ENCODE measurements around the gene RAB15.

RAB15 gene

DNA sequence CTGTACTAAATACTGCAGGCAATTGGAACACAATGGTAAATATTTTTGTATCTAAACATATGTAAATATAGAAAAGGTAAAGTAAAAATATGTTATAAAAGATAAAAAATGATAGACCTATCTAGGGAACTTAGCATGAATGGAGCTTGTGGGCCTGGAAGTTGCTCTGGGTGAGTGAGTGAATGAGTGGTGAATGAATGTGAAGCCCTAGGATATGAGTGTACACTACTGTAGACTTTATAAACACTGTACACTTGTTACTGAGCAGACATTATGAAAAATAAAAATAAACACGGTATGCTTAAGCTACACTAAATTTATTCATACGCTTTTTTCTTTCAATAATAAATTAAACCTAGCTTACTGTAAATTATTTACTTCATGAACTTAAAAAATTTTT lies 22.4 kb upstream of the RAB15 start:
- Histone ChIP-seq H2AFZ (ENCODE audit: low read depth, low read length) (no peak overlapping the region), H3K36me3 (replicated peaks; ENCODE audit: low read depth, low read length) (peaks cover 4% of the 10 kb centered on the region), H3K9ac (ENCODE audit: low read length) (no peak overlapping the region), H3K4me3 (ENCODE audit: low read length) (no peak overlapping the region), H3K4me2 (ENCODE audit: low read length) (no peak overlapping the region), H3K27ac (ENCODE audit: low read length) (no peak overlapping the region), H3K4me1 (ENCODE audit: low read length) (peaks cover 39% of the 10 kb centered on the region), H4K20me1 (ENCODE audit: insufficient read depth, low read length) (no peaks in the 10 kb centered on the region; the same call in 1 of the 2 replicates), H3K9me3 (ENCODE audit: insufficient read depth, low read length) (no peaks in the 10 kb centered on the region), H3K79me2 (ENCODE audit: low read length) (peaks cover 30% of the 10 kb centered on the region), H3K27me3 (ENCODE audit: low read depth, low read length) (no peaks in the 10 kb centered on the region)
- TF ChIP-seq, protein P1, sequence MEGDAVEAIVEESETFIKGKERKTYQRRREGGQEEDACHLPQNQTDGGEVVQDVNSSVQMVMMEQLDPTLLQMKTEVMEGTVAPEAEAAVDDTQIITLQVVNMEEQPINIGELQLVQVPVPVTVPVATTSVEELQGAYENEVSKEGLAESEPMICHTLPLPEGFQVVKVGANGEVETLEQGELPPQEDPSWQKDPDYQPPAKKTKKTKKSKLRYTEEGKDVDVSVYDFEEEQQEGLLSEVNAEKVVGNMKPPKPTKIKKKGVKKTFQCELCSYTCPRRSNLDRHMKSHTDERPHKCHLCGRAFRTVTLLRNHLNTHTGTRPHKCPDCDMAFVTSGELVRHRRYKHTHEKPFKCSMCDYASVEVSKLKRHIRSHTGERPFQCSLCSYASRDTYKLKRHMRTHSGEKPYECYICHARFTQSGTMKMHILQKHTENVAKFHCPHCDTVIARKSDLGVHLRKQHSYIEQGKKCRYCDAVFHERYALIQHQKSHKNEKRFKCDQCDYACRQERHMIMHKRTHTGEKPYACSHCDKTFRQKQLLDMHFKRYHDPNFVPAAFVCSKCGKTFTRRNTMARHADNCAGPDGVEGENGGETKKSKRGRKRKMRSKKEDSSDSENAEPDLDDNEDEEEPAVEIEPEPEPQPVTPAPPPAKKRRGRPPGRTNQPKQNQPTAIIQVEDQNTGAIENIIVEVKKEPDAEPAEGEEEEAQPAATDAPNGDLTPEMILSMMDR (IDR thresholded peaks at IDR 0.05; ENCODE audit: low read depth, low read length): no peak
- no peak for TF ChIP-seq EZH2phosphoT487 (IDR thresholded peaks at IDR 0.05; ENCODE audit: low read depth)

DNA sequence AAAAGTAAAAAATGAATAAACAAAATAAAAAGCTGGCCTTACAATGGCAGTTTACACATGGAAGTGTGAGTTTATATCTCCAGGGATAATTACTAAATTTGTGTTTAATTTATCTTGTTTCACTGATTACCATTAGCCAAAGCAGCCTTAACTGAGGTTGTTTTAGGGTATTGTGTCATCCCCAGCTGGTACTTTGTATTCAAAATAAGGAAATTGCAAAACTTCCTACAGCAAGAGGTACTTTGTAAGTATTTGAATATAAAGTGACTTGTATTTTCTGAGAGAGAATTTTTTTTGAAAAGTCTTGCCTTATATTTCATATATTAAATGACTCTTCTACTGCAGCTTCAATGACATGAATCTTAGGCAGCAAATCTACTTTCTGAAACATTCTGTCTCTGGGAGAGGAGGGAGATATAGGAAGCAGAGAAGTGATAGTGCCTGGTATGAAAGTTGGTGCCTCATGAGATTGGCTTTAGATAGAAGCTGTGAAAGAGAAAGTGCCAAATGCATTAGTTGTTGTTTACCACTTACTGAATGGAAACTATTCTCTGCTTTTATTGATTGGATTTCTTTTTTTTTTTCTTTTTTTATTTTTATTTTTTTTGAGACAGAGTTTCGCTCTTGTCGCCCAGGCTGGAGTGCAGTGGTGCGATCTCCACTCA lies 21.3 kb upstream of the RAB15 start:
- H2AFZ ChIP-seq (ENCODE audit: low read depth, low read length): no peak overlapping the region
- no peak overlapping the region for H3K9ac ChIP-seq (ENCODE audit: low read length)
- peaks cover 32% of the 10 kb centered on the region for H3K4me1 ChIP-seq (ENCODE audit: low read length)
- no peaks in the 10 kb centered on the region for H3K9me3 ChIP-seq (ENCODE audit: insufficient read depth, low read length)
- H3K27me3 ChIP-seq (ENCODE audit: low read depth, low read length): no peaks in the 10 kb centered on the region
- no peak for TF ChIP-seq EZH2phosphoT487 (IDR thresholded peaks at IDR 0.05; ENCODE audit: low read depth)
- TF ChIP-seq, protein P1 (IDR thresholded peaks at IDR 0.05; ENCODE audit: low read depth, low read length): no peak
- H3K27ac ChIP-seq (ENCODE audit: low read length): no peak overlapping the region
- peaks cover 29% of the 10 kb centered on the region for H3K79me2 ChIP-seq (ENCODE audit: low read length)
- H3K4me3 ChIP-seq (ENCODE audit: low read length): no peak overlapping the region
- no peak overlapping the region for H3K4me2 ChIP-seq (ENCODE audit: low read length)
- H4K20me1 ChIP-seq (ENCODE audit: insufficient read depth, low read length): no peaks in the 10 kb centered on the region; the same call in 1 of the 2 replicates
- peaks cover 4% of the 10 kb centered on the region for H3K36me3 ChIP-seq (replicated peaks; ENCODE audit: low read depth, low read length)

DNA sequence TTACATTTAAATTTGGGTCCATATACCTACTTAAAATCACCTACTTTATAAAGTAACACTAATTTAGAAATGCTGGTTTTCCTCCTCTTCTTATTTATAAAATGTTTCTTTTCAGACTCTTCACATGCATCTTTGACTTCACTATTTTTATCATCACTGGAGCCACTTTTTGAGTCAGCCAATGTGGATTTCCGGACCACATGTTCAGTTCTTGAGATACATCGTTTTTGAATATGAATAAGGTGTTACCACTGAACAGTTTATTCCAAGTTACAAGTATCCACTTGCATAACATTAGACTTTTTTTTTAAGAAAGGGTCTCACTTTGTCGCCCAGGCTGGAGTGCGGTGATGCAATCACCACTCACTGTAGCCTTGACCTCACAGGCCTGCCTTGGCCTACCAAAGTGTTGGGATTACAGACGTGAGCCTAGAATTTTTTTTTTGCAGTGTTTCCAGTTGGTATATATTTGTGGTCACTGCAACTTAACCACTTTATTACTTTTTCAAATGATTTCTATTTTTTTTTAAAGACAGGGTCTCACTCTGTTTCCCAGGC lies 20.3 kb upstream of the RAB15 start:
- Histone ChIP-seq H3K9me3 (ENCODE audit: insufficient read depth, low read length) (no peaks in the 10 kb centered on the region), H3K79me2 (ENCODE audit: low read length) (peaks cover 32% of the 10 kb centered on the region), H3K4me1 (ENCODE audit: low read length) (peaks cover 28% of the 10 kb centered on the region), H3K27ac (ENCODE audit: low read length) (peak overlapping the region; percentile 40; the same call in 1 of the 2 replicates), H3K4me3 (ENCODE audit: low read length) (no peak overlapping the region), H4K20me1 (ENCODE audit: insufficient read depth, low read length) (no peaks in the 10 kb centered on the region), H3K4me2 (ENCODE audit: low read length) (peak overlapping the region; percentile 45), H3K9ac (ENCODE audit: low read length) (no peak overlapping the region), H3K36me3 (replicated peaks; ENCODE audit: low read depth, low read length) (peaks cover 4% of the 10 kb centered on the region), H2AFZ (ENCODE audit: low read depth, low read length) (no peak overlapping the region), H3K27me3 (ENCODE audit: low read depth, low read length) (no peaks in the 10 kb centered on the region)
- no peak for TF ChIP-seq EZH2phosphoT487 (IDR thresholded peaks at IDR 0.05; ENCODE audit: low read depth)
- TF ChIP-seq, protein P1 (IDR thresholded peaks at IDR 0.05; ENCODE audit: low read depth, low read length): no peak

DNA sequence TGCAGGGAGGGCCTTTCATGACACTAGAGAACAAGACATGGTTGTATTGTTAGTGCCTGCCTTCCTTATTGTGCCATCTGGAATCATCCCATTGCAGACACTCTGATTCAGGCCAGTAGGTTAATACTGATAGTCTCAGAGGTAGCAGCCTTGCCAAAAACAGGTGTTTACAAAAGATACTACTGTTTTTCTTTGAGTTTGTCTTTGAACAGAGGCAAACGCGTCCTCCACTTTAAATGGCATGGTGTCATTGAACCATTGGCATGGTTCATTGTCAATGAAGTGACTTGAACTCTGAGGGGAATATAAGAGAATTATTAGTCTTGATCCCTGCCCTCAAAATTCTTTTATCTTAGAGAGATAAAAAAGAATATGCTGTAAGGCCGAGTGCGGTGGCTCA lies 18.8 kb upstream of the RAB15 start:
- Histone ChIP-seq H3K9ac (ENCODE audit: low read length) (no peak overlapping the region), H3K79me2 (ENCODE audit: low read length) (peaks cover 36% of the 10 kb centered on the region), H3K4me1 (ENCODE audit: low read length) (peaks cover 25% of the 10 kb centered on the region), H3K27me3 (ENCODE audit: low read depth, low read length) (no peaks in the 10 kb centered on the region), H3K9me3 (ENCODE audit: insufficient read depth, low read length) (no peaks in the 10 kb centered on the region), H3K36me3 (replicated peaks; ENCODE audit: low read depth, low read length) (peaks cover 4% of the 10 kb centered on the region), H3K4me3 (ENCODE audit: low read length) (no peak overlapping the region), H3K27ac (ENCODE audit: low read length) (no peak overlapping the region), H4K20me1 (ENCODE audit: insufficient read depth, low read length) (no peaks in the 10 kb centered on the region), H2AFZ (ENCODE audit: low read depth, low read length) (no peak overlapping the region), H3K4me2 (ENCODE audit: low read length) (no peak overlapping the region)
- TF ChIP-seq EZH2phosphoT487 (IDR thresholded peaks at IDR 0.05; ENCODE audit: low read depth): no peak
- TF ChIP-seq, protein P1 (IDR thresholded peaks at IDR 0.05; ENCODE audit: low read depth, low read length): no peak
